HepG2 (cell line): ENCODE data around the gene FGGY. TPM values are rescaled to one million over a fixed set of nuclear protein-coding genes. Genes with fewer than 3 reads are reported as not detected.

ENCODE experiments used
- MIER3 ChIP-seq: IDR thresholded peaks from 2 replicates; pipeline ENCODE4 v1.6.1; 2016; ENCODE audit warnings: missing compliant biosample characterization, borderline replicate concordance
- ZNF138 ChIP-seq: sonication (generic); formaldehyde crosslinking; IDR thresholded peaks from 2 replicates; pipeline ENCODE4 v1.5.0; 2020; ENCODE audit warnings: mild to moderate bottlenecking, low read depth, missing genetic modification reagents
- ZNF430 ChIP-seq: sonication (generic); formaldehyde crosslinking; IDR thresholded peaks from 2 replicates; pipeline ENCODE4 v1.9.0; 2021; ENCODE audit warnings: mild to moderate bottlenecking, missing genetic modification reagents
- polyA plus RNA-seq, 8 experiments: library from polyadenylated mRNA; depleted of rRNA in 3 of 8; stranded (reverse) in 7 of 8; unstranded in 1 of 8; fragments of >200 nt; fragmentation: Illumina TruSeq in 4 of 8; extraction: Trizol in 4 of 8; gene quantifications; 2 replicates each; pipeline versions ENCODE4 v1.2.1 to v1.2.3, GENCODE V29; 2011 to 2016; ENCODE audit warnings: low read depth in 4 of 8, missing spikeins in 1 of 8, mixed read lengths in 1 of 8; ENCODE audit not compliant: insufficient read depth in 1 of 8
- total RNA-seq, 5 experiments: library from RNA; depleted of rRNA; stranded (reverse); fragments of >200 nt; fragmentation: Illumina TruSeq; extraction: Trizol; gene quantifications; 2 replicates each; pipeline ENCODE4 v1.2.3, GENCODE V29; 2016; ENCODE audit warnings: low read depth in 1 of 5
- TF ChIP-seq, protein P1 (sequence below): sonication (generic); formaldehyde crosslinking; IDR thresholded peaks from 2 replicates; pipeline ENCODE4 v1.5.0; 2020; ENCODE audit warnings: mild to moderate bottlenecking, missing genetic modification reagents, borderline replicate concordance
- TF ChIP-seq, protein P2 (sequence below): IDR thresholded peaks from 2 replicates; pipeline ENCODE4 v1.6.1; 2016; ENCODE audit warnings: low read depth, borderline replicate concordance
- TF ChIP-seq, protein P3 (sequence below): sonication (generic); formaldehyde crosslinking; IDR thresholded peaks from 2 replicates; pipeline ENCODE4 v1.4.0; 2020; ENCODE audit warnings: missing genetic modification reagents
- TF ChIP-seq, protein P4 (sequence below): sonication (generic); formaldehyde crosslinking; conservative IDR thresholded peaks from 2 replicates; pipeline ENCODE4 v1.8.0; 2022; ENCODE audit warnings: missing genetic modification reagents

FGGY gene
- total and polyA plus RNA-seq, 2 of the 13 experiments (the other 11 are each of a cell fraction or from before 2014, with no cell fraction given) = 15.7 to 27.5 TPM

- TF ChIP-seq, protein P1, sequence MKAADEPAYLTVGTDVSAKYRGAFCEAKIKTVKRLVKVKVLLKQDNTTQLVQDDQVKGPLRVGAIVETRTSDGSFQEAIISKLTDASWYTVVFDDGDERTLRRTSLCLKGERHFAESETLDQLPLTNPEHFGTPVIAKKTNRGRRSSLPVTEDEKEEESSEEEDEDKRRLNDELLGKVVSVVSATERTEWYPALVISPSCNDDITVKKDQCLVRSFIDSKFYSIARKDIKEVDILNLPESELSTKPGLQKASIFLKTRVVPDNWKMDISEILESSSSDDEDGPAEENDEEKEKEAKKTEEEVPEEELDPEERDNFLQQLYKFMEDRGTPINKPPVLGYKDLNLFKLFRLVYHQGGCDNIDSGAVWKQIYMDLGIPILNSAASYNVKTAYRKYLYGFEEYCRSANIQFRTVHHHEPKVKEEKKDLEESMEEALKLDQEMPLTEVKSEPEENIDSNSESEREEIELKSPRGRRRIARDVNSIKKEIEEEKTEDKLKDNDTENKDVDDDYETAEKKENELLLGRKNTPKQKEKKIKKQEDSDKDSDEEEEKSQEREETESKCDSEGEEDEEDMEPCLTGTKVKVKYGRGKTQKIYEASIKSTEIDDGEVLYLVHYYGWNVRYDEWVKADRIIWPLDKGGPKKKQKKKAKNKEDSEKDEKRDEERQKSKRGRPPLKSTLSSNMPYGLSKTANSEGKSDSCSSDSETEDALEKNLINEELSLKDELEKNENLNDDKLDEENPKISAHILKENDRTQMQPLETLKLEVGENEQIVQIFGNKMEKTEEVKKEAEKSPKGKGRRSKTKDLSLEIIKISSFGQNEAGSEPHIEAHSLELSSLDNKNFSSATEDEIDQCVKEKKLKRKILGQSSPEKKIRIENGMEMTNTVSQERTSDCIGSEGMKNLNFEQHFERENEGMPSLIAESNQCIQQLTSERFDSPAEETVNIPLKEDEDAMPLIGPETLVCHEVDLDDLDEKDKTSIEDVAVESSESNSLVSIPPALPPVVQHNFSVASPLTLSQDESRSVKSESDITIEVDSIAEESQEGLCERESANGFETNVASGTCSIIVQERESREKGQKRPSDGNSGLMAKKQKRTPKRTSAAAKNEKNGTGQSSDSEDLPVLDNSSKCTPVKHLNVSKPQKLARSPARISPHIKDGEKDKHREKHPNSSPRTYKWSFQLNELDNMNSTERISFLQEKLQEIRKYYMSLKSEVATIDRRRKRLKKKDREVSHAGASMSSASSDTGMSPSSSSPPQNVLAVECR = no peak
- TF ChIP-seq ZNF430 (no peak), MIER3 (CRISPR knock-in tag) (no peak), ZNF138 (no peak)
- TF ChIP-seq, protein P2, sequence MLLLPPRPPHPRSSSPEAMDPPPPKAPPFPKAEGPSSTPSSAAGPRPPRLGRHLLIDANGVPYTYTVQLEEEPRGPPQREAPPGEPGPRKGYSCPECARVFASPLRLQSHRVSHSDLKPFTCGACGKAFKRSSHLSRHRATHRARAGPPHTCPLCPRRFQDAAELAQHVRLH (CRISPR knock-in tag) = no peak
- TF ChIP-seq, protein P3, sequence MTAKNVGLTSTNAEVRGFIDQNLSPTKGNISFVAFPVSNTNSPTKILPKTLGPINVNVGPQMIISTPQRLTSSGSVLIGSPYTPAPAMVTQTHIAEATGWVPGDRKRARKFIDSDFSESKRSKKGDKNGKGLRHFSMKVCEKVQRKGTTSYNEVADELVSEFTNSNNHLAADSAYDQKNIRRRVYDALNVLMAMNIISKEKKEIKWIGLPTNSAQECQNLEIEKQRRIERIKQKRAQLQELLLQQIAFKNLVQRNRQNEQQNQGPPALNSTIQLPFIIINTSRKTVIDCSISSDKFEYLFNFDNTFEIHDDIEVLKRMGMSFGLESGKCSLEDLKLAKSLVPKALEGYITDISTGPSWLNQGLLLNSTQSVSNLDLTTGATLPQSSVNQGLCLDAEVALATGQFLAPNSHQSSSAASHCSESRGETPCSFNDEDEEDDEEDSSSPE (CRISPR knock-in tag) = no peak
- TF ChIP-seq, protein P4, sequence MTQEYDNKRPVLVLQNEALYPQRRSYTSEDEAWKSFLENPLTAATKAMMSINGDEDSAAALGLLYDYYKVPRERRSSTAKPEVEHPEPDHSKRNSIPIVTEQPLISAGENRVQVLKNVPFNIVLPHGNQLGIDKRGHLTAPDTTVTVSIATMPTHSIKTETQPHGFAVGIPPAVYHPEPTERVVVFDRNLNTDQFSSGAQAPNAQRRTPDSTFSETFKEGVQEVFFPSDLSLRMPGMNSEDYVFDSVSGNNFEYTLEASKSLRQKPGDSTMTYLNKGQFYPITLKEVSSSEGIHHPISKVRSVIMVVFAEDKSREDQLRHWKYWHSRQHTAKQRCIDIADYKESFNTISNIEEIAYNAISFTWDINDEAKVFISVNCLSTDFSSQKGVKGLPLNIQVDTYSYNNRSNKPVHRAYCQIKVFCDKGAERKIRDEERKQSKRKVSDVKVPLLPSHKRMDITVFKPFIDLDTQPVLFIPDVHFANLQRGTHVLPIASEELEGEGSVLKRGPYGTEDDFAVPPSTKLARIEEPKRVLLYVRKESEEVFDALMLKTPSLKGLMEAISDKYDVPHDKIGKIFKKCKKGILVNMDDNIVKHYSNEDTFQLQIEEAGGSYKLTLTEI (CRISPR knock-in tag) = no peak
Measured at GRCh38 chr1:59704716-59705115, 407.8 kb downstream of the FGGY start (continued).
